Measurements from ENCODE around the gene CHCHD6.

DNA sequence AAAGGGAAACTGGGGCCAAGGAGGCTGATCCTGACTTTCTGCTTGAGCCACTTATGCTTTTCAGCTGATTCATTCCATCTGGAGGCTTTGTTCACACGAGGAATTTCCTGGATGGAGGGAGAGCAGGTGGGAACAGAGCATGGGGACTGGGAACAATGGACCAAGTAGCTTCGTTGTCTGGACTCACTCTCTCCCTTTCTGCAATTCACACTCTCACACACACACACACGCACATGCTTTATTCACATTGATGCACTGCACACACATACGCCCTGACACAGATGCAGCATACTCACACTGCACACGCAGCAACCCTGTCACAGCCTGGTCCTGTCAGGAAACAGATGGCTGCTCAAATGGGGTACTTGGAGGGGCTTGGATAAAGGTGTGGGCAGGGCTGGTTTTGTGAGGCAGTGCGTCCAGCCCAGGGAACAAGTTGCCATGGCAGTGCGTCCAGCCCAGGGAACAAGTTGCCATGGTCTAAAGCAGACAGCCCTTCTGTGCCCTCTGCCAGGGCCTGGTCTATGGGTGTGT lies 19.8 kb upstream of the CHCHD6 start:
- TF ChIP-seq POLR2A (IDR thresholded peaks at IDR 0.05) = no peak
- TF ChIP-seq, protein P1, sequence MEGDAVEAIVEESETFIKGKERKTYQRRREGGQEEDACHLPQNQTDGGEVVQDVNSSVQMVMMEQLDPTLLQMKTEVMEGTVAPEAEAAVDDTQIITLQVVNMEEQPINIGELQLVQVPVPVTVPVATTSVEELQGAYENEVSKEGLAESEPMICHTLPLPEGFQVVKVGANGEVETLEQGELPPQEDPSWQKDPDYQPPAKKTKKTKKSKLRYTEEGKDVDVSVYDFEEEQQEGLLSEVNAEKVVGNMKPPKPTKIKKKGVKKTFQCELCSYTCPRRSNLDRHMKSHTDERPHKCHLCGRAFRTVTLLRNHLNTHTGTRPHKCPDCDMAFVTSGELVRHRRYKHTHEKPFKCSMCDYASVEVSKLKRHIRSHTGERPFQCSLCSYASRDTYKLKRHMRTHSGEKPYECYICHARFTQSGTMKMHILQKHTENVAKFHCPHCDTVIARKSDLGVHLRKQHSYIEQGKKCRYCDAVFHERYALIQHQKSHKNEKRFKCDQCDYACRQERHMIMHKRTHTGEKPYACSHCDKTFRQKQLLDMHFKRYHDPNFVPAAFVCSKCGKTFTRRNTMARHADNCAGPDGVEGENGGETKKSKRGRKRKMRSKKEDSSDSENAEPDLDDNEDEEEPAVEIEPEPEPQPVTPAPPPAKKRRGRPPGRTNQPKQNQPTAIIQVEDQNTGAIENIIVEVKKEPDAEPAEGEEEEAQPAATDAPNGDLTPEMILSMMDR (IDR thresholded peaks at IDR 0.05) = no peak

All from right lobe of liver (tissue), 4 donors.